ENCODE results near the gene TNRC18. TPM values are rescaled to one million over a fixed set of nuclear protein-coding genes. Genes with fewer than 3 reads are reported as not detected.

The TNRC18 gene
- total and polyA plus RNA-seq, 2 of the 8 experiments (the other 6 are each of a cell fraction or from before 2014, with no cell fraction given) = 1.7 to 8.6 TPM

DNA sequence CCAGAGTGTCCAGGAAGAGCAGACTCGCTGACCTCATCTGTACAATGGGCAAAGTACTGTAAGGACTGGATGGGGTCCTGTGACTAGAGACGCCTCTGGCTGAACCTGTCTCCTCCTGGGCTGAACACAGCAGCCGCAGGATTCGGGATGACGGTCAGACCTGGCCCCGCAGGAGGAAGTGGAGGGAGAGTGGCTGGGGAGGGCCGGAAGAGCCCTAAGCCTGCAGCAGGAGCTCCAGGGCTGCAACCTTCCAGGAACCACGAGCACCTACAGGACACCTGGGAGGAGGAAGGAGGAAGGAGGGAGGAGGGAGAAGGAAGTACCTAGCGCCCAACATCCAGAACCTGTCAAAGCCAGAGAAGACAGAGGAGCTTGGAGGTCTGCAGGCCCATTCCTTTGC, 30.3 kb downstream of the TNRC18 start (continued):
- no peak for TF ChIP-seq TAF7 (optimal IDR thresholded peaks at IDR 0.05; ENCODE audit: borderline replicate concordance, low read depth, low read length)
- TF ChIP-seq SP1 (IDR thresholded peaks at IDR 0.05; ENCODE audit: low read depth, low read length) = no peak
- TF ChIP-seq ZNF274 (IDR thresholded peaks at IDR 0.05; ENCODE audit: borderline replicate concordance, extremely low read depth, low read length) = no peak
- no peak for TF ChIP-seq KDM4A (IDR thresholded peaks at IDR 0.05; ENCODE audit: low read depth, low read length, severe bottlenecking)
